ENCODE results near the gene POLDIP3. TPM values are rescaled to one million over a fixed set of nuclear protein-coding genes. Genes with fewer than 3 reads are reported as not detected.
"Not testable (repeated sequence)": the region's sequence is repeated elsewhere in the genome, so short reads cannot be mapped to it uniquely, and the experiment has no call there.

The POLDIP3 gene
- total and polyA plus RNA-seq, 7 donors: 25.8 to 45.9 (median 34.3) TPM

DNA sequence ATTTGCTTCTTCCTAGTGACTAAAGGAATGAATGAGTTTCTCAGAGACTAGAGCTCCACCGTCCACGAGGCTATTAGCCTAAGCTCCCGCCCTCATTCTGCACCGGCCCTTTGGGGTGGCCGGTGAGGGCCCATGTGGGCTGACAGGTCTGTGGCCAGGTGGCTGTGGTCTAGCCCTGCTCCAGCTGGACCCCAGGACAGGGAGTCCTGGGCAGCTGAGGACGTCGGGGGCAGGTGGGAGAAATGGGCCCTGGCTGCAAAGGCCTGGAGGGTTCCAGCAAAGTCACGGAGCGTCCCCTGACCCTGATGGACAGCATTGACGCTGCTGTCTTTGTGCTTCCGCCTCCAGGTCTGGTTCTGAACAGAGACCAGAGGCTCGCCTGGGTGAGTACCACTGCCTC is 48.7 kb downstream of the POLDIP3 start:
- no peak for DNase-seq
- intact Hi-C loops (cut with DNase I): no loop called here
- no peak overlapping the region for H3K27ac ChIP-seq
- H3K4me3 ChIP-seq: no peak overlapping the region
- H3K4me1 ChIP-seq: no peaks in the 10 kb centered on the region
- H3K9me3 ChIP-seq: no peaks in the 10 kb centered on the region
- WGBS, 2 donors: 95% methylated on average over 12 of the region's 12 CpGs
- peaks cover 0 to 9% (median 0%) of the 10 kb centered on the region in 4 donors for H3K36me3 ChIP-seq
- H3K27me3 ChIP-seq: no peaks in the 10 kb centered on the region
- no peak for TF ChIP-seq EP300 (IDR thresholded peaks at IDR 0.05)
- TF ChIP-seq POLR2A (IDR thresholded peaks at IDR 0.05): no peak
- TF ChIP-seq POLR2AphosphoS5 (IDR thresholded peaks at IDR 0.05): no peak
- TF ChIP-seq, protein P1, sequence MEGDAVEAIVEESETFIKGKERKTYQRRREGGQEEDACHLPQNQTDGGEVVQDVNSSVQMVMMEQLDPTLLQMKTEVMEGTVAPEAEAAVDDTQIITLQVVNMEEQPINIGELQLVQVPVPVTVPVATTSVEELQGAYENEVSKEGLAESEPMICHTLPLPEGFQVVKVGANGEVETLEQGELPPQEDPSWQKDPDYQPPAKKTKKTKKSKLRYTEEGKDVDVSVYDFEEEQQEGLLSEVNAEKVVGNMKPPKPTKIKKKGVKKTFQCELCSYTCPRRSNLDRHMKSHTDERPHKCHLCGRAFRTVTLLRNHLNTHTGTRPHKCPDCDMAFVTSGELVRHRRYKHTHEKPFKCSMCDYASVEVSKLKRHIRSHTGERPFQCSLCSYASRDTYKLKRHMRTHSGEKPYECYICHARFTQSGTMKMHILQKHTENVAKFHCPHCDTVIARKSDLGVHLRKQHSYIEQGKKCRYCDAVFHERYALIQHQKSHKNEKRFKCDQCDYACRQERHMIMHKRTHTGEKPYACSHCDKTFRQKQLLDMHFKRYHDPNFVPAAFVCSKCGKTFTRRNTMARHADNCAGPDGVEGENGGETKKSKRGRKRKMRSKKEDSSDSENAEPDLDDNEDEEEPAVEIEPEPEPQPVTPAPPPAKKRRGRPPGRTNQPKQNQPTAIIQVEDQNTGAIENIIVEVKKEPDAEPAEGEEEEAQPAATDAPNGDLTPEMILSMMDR (IDR thresholded peaks at IDR 0.05): no peak

DNA sequence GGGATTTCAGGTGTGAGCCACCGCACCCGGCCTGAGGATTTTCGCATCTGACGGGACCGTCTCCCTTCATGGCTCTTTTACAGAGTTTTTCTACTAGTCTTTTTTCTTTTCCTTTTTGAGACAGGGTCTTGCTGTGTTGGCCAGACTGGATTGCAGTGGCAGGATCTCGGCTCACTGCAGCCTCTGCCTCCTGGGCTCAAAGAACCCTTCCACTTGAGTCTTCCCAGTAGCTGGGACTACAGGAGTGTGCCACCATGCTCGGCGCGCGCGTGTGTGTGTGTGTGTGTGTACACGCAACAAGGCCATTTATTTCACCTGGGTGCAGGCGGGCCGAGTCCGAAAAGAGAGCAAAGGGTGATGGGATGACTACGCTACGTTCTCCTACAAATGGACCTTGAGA is 50.0 kb downstream of the POLDIP3 start:
- peaks cover 0 to 3% (median 0%) of the 10 kb centered on the region in 4 donors for H3K36me3 ChIP-seq

DNA sequence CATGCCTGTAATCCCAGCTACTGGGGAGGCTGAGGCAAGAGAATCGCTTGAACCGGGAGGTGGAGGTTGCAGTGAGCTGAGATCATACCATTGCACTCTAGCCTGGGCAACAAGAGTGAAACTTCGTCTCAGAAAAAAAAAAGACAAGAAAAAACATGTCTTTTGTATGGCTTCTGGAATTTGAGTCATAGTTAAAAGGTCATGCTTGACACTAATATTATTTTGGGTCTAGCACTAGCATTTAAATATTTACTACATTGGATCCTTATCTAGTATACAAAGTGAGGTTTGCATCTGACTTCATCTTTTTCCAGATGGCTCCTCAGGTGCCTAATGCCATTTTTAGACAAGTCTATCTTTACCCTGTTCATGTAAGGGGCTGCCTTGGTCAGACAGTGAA is 50.7 kb downstream of the POLDIP3 start:
- WGBS, 2 donors: 75 to 93% methylated on average over 3 of the region's 3 CpGs
- H3K4me1 ChIP-seq; H3K27ac ChIP-seq; H3K27me3 ChIP-seq; H3K4me3 ChIP-seq; DNase-seq; H3K36me3 ChIP-seq; H3K9me3 ChIP-seq; intact Hi-C loops (cut with DNase I): not testable (repeated sequence)

More for the DNA sequence above, 50.0 kb downstream of the POLDIP3 start:
- Histone ChIP-seq H3K27ac (no peak overlapping the region), H3K27me3 (no peaks in the 10 kb centered on the region), H3K9me3 (no peaks in the 10 kb centered on the region), H3K4me3 (no peak overlapping the region), H3K4me1 (no peaks in the 10 kb centered on the region)
- no peak for DNase-seq
- TF ChIP-seq POLR2AphosphoS5 (IDR thresholded peaks at IDR 0.05): no peak
- TF ChIP-seq POLR2A (IDR thresholded peaks at IDR 0.05): no peak
- TF ChIP-seq, protein P1 (IDR thresholded peaks at IDR 0.05): no peak
- no peak for TF ChIP-seq EP300 (IDR thresholded peaks at IDR 0.05)
- WGBS, 2 donors: 97 to 98% methylated on average over 17 of the region's 17 CpGs
- intact Hi-C loops (cut with DNase I): no loop called here

DNA sequence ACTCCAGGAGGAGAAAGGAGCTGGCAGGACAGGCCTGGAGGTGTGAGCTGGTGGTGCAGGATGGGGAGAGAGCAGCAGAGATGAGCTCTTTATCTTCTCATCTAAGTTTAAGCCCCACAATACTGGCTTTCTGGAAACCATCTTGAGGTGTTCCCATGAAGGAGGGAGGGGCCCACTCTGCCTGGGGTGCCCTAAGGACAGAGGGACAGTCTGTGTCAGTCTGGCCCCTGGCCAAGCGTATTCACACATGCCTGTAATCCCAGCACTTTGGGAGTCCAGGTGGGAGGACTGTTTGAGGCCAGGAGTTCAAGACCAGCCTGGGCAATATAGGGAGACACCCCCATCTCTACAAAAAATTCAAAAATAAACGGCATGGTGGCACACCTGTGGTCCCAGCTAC is 52.0 kb downstream of the POLDIP3 start:
- Histone ChIP-seq H3K9me3 (no peaks in the 10 kb centered on the region), H3K4me1 (no peaks in the 10 kb centered on the region), H3K36me3 (peaks cover 0 to 3% (median 0%) of the 10 kb centered on the region in 4 donors), H3K27me3 (no peaks in the 10 kb centered on the region), H3K4me3 (no peak overlapping the region), H3K27ac (no peak overlapping the region)
- WGBS, 2 donors: 74 to 93% methylated on average over 2 of the region's 2 CpGs
- no peak for DNase-seq
- intact Hi-C loops (cut with DNase I): no loop called here
- TF ChIP-seq POLR2A (IDR thresholded peaks at IDR 0.05) (no peak), POLR2AphosphoS5 (IDR thresholded peaks at IDR 0.05) (no peak), EP300 (IDR thresholded peaks at IDR 0.05) (no peak)
- TF ChIP-seq, protein P1 (IDR thresholded peaks at IDR 0.05): no peak

DNA sequence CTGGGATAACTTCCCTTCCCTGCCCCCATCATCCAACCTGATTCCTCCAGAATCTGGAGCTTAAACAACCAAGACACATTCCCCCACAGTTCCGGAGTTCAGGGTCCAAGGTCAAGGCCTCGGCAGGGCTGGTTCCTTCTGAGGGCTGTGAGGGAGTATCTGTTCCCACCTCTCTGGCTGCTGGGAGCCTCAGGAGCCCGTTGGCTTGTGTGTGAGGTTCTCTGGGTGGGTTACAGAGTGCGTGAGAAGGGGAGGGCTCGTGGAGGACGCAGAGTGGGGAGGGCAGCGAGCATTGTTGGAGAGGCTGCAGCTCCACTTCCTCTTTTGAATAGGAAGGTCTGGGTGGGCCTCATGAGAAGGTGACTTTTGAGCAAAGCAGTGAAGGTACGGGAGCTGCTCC is 52.4 kb downstream of the POLDIP3 start:
- TF ChIP-seq, protein P1 (IDR thresholded peaks at IDR 0.05): no peak
- TF ChIP-seq EP300 (IDR thresholded peaks at IDR 0.05): no peak
- TF ChIP-seq POLR2A (IDR thresholded peaks at IDR 0.05): no peak
- TF ChIP-seq POLR2AphosphoS5 (IDR thresholded peaks at IDR 0.05): no peak
- Histone ChIP-seq H3K4me3 (no peak overlapping the region), H3K27me3 (no peaks in the 10 kb centered on the region), H3K27ac (no peak overlapping the region), H3K4me1 (no peaks in the 10 kb centered on the region), H3K9me3 (no peaks in the 10 kb centered on the region), H3K36me3 (peaks cover 0 to 3% (median 0%) of the 10 kb centered on the region in 4 donors)
- intact Hi-C loops (cut with DNase I): no loop called here
- WGBS, 2 donors: 41 to 42% methylated on average over 8 of the region's 8 CpGs
- no peak for DNase-seq

Data from sigmoid colon (tissue), 7 donors.